ENCODE measurements around the gene CCL2.

Gene CCL2

GRCh38 chr17:34265711-34266110 is 10.6 kb downstream of the CCL2 start:
- DNase-seq (ENCODE audit: low spot score) = no peak

GRCh38 chr17:34269969-34270368 is 14.9 kb downstream of the CCL2 start, which contains the start of gene CCL7:
TSS of gene CCL7 (plus strand) at chr17:34270221. CDS start at chr17:34270291, 70 bp downstream.
- peak; percentile 32 for DNase-seq (ENCODE audit: low spot score)

GRCh38 chr17:34275881-34276280 is 20.8 kb downstream of the CCL2 start:
- DNase-seq (ENCODE audit: low spot score) = peak; percentile 19

- no peak for DNase-seq (ENCODE audit: low spot score)
Measured at GRCh38 chr17:34276826-34277225, 21.7 kb downstream of the CCL2 start.

- DNase-seq (ENCODE audit: low spot score) = no peak
Measured at GRCh38 chr17:34283571-34283970, 28.5 kb downstream of the CCL2 start.

- no peak for DNase-seq (ENCODE audit: low spot score)
Measured at GRCh38 chr17:34285286-34285792, 30.3 kb downstream of the CCL2 start, which contains the start of gene CCL11. TSS of gene CCL11 (plus strand) at chr17:34285742. CDS start at chr17:34285809, 67 bp downstream.

- no peak for DNase-seq (ENCODE audit: low spot score)
Measured at GRCh38 chr17:34287875-34288274, 32.8 kb downstream of the CCL2 start.

- DNase-seq (ENCODE audit: low spot score) = no peak
Measured at GRCh38 chr17:34290586-34290985, 35.5 kb downstream of the CCL2 start.

GRCh38 chr17:34291721-34292348 is 36.8 kb downstream of the CCL2 start:
- DNase-seq (ENCODE audit: low spot score) = peak; percentile 86

GRCh38 chr17:34299027-34299426 is 43.9 kb downstream of the CCL2 start:
- peak; percentile 32 for DNase-seq (ENCODE audit: low spot score)

- DNase-seq (ENCODE audit: low spot score) = peak; percentile 63
Measured at GRCh38 chr17:34299956-34300577, 45.0 kb downstream of the CCL2 start.

- peak; percentile 92 for DNase-seq (ENCODE audit: low spot score)
Measured at GRCh38 chr17:34300652-34301370, 45.7 kb downstream of the CCL2 start.

GRCh38 chr17:34301986-34302385 is 46.9 kb downstream of the CCL2 start:
- no peak for DNase-seq (ENCODE audit: low spot score)

- no peak for DNase-seq (ENCODE audit: low spot score)
Measured at GRCh38 chr17:34302636-34303035, 47.6 kb downstream of the CCL2 start.

GRCh38 chr17:34303606-34304005 is 48.5 kb downstream of the CCL2 start:
- DNase-seq (ENCODE audit: low spot score) = no peak

- DNase-seq (ENCODE audit: low spot score) = no peak
Measured at GRCh38 chr17:34305061-34305460, 50.0 kb downstream of the CCL2 start.

GRCh38 chr17:34305606-34306005 is 50.5 kb downstream of the CCL2 start:
- no peak for DNase-seq (ENCODE audit: low spot score)

- DNase-seq (ENCODE audit: low spot score) = peak; percentile 76
Measured at GRCh38 chr17:34306466-34306865, 51.4 kb downstream of the CCL2 start.

All from kidney tubule cell (primary cell).